DMS53 treated with DMSO at 0.1 percent for 48 hours (cell line): ENCODE results near the gene PKN1.
"Not testable (repeated sequence)": the region's sequence is repeated elsewhere in the genome, so short reads cannot be mapped to it uniquely, and the experiment has no call there.

Experiments
- DNase-seq: peaks from one replicate; lab custom pipeline; 2025; ENCODE audit not compliant: unreplicated experiment; lab: John Stamatoyannopoulos, UW

PKN1 gene

GRCh38 chr19:14428882-14429416, 4.2 kb upstream of the PKN1 start:
- no peak for DNase-seq

GRCh38 chr19:14430712-14431111, 2.4 kb upstream of the PKN1 start:
- DNase-seq: no peak

- DNase-seq: no peak
Measured at GRCh38 chr19:14433554-14434501, 722 bp downstream of the PKN1 start.

GRCh38 chr19:14434543-14435319, 1.6 kb downstream of the PKN1 start:
- no peak for DNase-seq

- no peak for DNase-seq
Measured at GRCh38 chr19:14435320-14436050, 2.4 kb downstream of the PKN1 start.

GRCh38 chr19:14437578-14438140, 4.6 kb downstream of the PKN1 start:
- no peak for DNase-seq

- DNase-seq: no peak
Measured at GRCh38 chr19:14439014-14439413, 5.9 kb downstream of the PKN1 start.

GRCh38 chr19:14440049-14440448, 6.9 kb downstream of the PKN1 start:
- DNase-seq: no peak

GRCh38 chr19:14441041-14441938, 8.2 kb downstream of the PKN1 start:
- DNase-seq: no peak

GRCh38 chr19:14442891-14443631, 10.0 kb downstream of the PKN1 start:
- no peak for DNase-seq

- no peak for DNase-seq
Measured at GRCh38 chr19:14443632-14444216, 10.6 kb downstream of the PKN1 start.

- no peak for DNase-seq
Measured at GRCh38 chr19:14446336-14447036, 13.4 kb downstream of the PKN1 start.

GRCh38 chr19:14449321-14449720, 16.2 kb downstream of the PKN1 start:
- DNase-seq: no peak

- no peak for DNase-seq
Measured at GRCh38 chr19:14450168-14450874, 17.2 kb downstream of the PKN1 start.

- DNase-seq: no peak
Measured at GRCh38 chr19:14450876-14451275, 17.8 kb downstream of the PKN1 start.

- DNase-seq: not testable (repeated sequence)
Measured at GRCh38 chr19:14452303-14452702, 19.2 kb downstream of the PKN1 start.

GRCh38 chr19:14459703-14460102, 26.6 kb downstream of the PKN1 start:
- DNase-seq: no peak
